ENCODE data around the gene PLLP. TPM values are rescaled to one million over a fixed set of nuclear protein-coding genes. Genes with fewer than 3 reads are reported as not detected.

The PLLP gene
- total RNA-seq, 2 donors from 2014 or later = 5.9 to 9.1 TPM

DNA sequence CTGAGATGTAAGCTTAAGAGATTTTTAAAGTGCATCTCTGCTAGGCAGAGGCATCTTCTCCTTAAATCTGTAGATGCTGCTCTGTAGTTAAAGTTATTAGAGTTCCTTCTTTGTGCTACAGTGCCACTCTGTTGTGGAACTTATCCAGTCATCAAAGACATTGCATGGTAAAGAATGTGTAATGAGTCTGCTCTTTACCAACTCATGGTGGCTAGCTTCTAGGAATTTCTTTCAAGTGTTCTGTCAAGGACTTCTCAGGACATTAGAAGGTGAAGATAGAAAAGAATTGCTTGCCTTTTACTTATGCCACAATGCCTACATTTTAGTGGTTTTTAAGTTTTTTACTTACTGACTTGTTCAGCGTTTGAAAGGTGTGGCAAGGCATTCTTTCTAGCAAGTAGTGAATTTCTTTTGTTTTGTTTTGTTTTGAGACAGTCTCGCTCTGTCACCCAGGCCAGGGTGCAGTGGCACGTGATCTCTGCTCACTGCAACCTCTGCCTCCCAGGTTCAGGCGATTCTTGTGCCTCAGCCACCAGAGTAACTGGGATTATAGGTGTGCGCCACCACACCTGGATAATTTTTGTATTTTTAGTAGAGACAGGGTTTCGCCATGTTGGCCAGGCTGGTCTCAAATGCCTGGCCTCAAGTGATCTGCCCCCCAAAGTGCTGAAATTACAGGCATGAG, 59.7 kb downstream of the PLLP start:
- Histone ChIP-seq H3K4me3 (ENCODE audit: low read length) (no peak overlapping the region), H3K9me3 (ENCODE audit: control insufficient read depth, low read length) (no peaks in the 10 kb centered on the region), H3K4me1 (ENCODE audit: control insufficient read depth, insufficient read depth, low read length) (no peaks in the 10 kb centered on the region), H3K27ac (ENCODE audit: low read depth, low read length) (no peak overlapping the region), H3K9ac (ENCODE audit: extremely low read depth, low read length, poor library complexity, severe bottlenecking) (no peak overlapping the region), H3K36me3 (ENCODE audit: control insufficient read depth, insufficient read depth, low read length) (peaks cover 90% of the 10 kb centered on the region), H3K27me3 (ENCODE audit: control insufficient read depth, insufficient read depth, low read length, poor library complexity, severe bottlenecking) (no peaks in the 10 kb centered on the region)
- H3K27ac Mint-ChIP-seq = no peak overlapping the region
- H3K36me3 Mint-ChIP-seq (ENCODE audit: low read depth) = peaks cover 76% of the 10 kb centered on the region
- no peak for DNase-seq
- no peak overlapping the region for H3K4me3 Mint-ChIP-seq
- WGBS, 2 experiments (ENCODE audit: insufficient coverage in 1 of 2, insufficient read length in 1 of 2) = 89 to 96% methylated on average over 6 of the region's 6 CpGs
- no peaks in the 10 kb centered on the region for H3K27me3 Mint-ChIP-seq (ENCODE audit: insufficient read depth)
- H3K9me3 Mint-ChIP-seq = no peaks in the 10 kb centered on the region
- no peaks in the 10 kb centered on the region for H3K4me1 Mint-ChIP-seq
- TF ChIP-seq, protein P1, sequence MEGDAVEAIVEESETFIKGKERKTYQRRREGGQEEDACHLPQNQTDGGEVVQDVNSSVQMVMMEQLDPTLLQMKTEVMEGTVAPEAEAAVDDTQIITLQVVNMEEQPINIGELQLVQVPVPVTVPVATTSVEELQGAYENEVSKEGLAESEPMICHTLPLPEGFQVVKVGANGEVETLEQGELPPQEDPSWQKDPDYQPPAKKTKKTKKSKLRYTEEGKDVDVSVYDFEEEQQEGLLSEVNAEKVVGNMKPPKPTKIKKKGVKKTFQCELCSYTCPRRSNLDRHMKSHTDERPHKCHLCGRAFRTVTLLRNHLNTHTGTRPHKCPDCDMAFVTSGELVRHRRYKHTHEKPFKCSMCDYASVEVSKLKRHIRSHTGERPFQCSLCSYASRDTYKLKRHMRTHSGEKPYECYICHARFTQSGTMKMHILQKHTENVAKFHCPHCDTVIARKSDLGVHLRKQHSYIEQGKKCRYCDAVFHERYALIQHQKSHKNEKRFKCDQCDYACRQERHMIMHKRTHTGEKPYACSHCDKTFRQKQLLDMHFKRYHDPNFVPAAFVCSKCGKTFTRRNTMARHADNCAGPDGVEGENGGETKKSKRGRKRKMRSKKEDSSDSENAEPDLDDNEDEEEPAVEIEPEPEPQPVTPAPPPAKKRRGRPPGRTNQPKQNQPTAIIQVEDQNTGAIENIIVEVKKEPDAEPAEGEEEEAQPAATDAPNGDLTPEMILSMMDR (conservative IDR thresholded peaks at IDR 0.05) = no peak

DNA sequence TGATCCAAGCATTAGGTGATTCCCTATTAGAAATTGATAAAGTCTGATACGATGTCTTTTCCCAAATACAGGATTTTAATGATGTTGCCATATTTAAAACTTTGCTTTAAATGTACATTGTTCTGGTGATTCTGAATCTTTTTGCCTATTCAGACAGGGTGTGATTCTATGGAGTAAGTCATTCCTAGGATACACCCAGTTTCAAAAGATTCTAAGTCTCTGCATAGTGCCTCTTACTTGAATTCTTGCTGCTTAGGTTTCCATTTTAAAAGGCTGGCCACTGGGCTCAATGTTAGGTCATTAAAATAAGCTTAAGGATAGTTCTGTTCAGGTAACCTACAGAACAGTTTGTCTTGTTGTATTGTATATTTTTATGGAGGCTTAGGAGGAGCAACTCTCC, 61.4 kb downstream of the PLLP start:
- WGBS, 2 experiments (ENCODE audit: insufficient coverage in 1 of 2, insufficient read length in 1 of 2) = 94% methylated on average over 1 of the region's 1 CpG; no CpG with 5 or more reads in 1 of the 2 experiments
- H3K36me3 Mint-ChIP-seq (ENCODE audit: low read depth) = peaks cover 81% of the 10 kb centered on the region
- H3K9me3 Mint-ChIP-seq = no peaks in the 10 kb centered on the region
- H3K27me3 Mint-ChIP-seq (ENCODE audit: insufficient read depth) = no peaks in the 10 kb centered on the region
- TF ChIP-seq, protein P1 (conservative IDR thresholded peaks at IDR 0.05) = no peak
- Histone ChIP-seq H3K36me3 (ENCODE audit: control insufficient read depth, insufficient read depth, low read length) (peaks cover 91% of the 10 kb centered on the region), H3K4me1 (ENCODE audit: control insufficient read depth, insufficient read depth, low read length) (no peaks in the 10 kb centered on the region), H3K27ac (ENCODE audit: low read depth, low read length) (no peak overlapping the region), H3K9me3 (ENCODE audit: control insufficient read depth, low read length) (no peaks in the 10 kb centered on the region), H3K4me3 (ENCODE audit: low read length) (no peak overlapping the region), H3K27me3 (ENCODE audit: control insufficient read depth, insufficient read depth, low read length, poor library complexity, severe bottlenecking) (no peaks in the 10 kb centered on the region), H3K9ac (ENCODE audit: extremely low read depth, low read length, poor library complexity, severe bottlenecking) (no peak overlapping the region)
- no peak for DNase-seq
- H3K4me1 Mint-ChIP-seq = no peaks in the 10 kb centered on the region
- H3K27ac Mint-ChIP-seq = no peak overlapping the region
- no peak overlapping the region for H3K4me3 Mint-ChIP-seq

DNA sequence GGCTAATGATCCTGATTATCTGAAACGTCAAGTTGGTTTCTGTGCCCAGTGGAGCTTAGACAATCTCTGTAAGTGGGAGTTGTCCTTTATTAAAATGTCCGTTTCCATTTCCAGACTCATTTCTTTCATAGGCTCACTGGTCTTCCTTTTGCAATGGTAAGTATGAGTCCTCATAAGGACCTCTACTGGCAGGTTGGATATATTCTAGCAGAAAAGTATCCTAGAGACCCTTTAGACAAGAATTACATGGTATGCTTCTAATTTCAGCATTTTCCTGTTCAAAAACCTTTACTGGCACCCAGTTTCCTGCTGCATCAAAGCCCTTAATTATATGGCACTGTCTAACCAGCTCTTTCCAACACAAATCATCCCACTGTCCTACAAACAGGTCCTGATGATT, 67.5 kb downstream of the PLLP start:
- TF ChIP-seq, protein P1 (conservative IDR thresholded peaks at IDR 0.05) = peak; percentile 36
- DNase-seq = no peak
- Histone ChIP-seq H3K36me3 (ENCODE audit: control insufficient read depth, insufficient read depth, low read length) (peaks cover 94% of the 10 kb centered on the region), H3K9me3 (ENCODE audit: control insufficient read depth, low read length) (no peaks in the 10 kb centered on the region), H3K27ac (ENCODE audit: low read depth, low read length) (no peak overlapping the region), H3K4me3 (ENCODE audit: low read length) (no peak overlapping the region), H3K9ac (ENCODE audit: extremely low read depth, low read length, poor library complexity, severe bottlenecking) (no peak overlapping the region), H3K27me3 (ENCODE audit: control insufficient read depth, insufficient read depth, low read length, poor library complexity, severe bottlenecking) (no peaks in the 10 kb centered on the region), H3K4me1 (ENCODE audit: control insufficient read depth, insufficient read depth, low read length) (no peaks in the 10 kb centered on the region)
- Mint-ChIP-seq H3K27me3 (ENCODE audit: insufficient read depth) (no peaks in the 10 kb centered on the region), H3K27ac (no peak overlapping the region), H3K36me3 (ENCODE audit: low read depth) (peaks cover 84% of the 10 kb centered on the region), H3K9me3 (no peaks in the 10 kb centered on the region), H3K4me1 (no peaks in the 10 kb centered on the region), H3K4me3 (no peak overlapping the region)
- 98 to 100% methylated on average over 1 to 2 of the region's 2 CpGs for WGBS, 2 experiments (ENCODE audit: insufficient coverage in 1 of 2, insufficient read length in 1 of 2)
